Astrocyte (in vitro differentiated cells and primary cell): ENCODE data around the gene SH3PXD2B.
"Not testable (repeated sequence)": the region's sequence is repeated elsewhere in the genome, so short reads cannot be mapped to it uniquely, and the experiment has no call there.

Experiments
- EZH2 ChIP-seq: IDR thresholded peaks from 2 replicates; pipeline ENCODE4 v1.6.1; 2012; ENCODE audit warnings: mild to moderate bottlenecking, low read length, inconsistent platforms; ENCODE audit not compliant: insufficient read depth
- TF ChIP-seq, protein P1 (sequence below): IDR thresholded peaks from 2 replicates; pipeline ENCODE4 v1.5.1; 2011; ENCODE audit warnings: low read depth, mild to moderate bottlenecking, inconsistent platforms, low read length, moderate library complexity; ENCODE audit not compliant: insufficient read depth

- TF ChIP-seq, protein P1, sequence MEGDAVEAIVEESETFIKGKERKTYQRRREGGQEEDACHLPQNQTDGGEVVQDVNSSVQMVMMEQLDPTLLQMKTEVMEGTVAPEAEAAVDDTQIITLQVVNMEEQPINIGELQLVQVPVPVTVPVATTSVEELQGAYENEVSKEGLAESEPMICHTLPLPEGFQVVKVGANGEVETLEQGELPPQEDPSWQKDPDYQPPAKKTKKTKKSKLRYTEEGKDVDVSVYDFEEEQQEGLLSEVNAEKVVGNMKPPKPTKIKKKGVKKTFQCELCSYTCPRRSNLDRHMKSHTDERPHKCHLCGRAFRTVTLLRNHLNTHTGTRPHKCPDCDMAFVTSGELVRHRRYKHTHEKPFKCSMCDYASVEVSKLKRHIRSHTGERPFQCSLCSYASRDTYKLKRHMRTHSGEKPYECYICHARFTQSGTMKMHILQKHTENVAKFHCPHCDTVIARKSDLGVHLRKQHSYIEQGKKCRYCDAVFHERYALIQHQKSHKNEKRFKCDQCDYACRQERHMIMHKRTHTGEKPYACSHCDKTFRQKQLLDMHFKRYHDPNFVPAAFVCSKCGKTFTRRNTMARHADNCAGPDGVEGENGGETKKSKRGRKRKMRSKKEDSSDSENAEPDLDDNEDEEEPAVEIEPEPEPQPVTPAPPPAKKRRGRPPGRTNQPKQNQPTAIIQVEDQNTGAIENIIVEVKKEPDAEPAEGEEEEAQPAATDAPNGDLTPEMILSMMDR: not testable (repeated sequence)
- TF ChIP-seq EZH2: not testable (repeated sequence)
Observed at GRCh38 chr5:172398645-172399044, 55.7 kb downstream of the SH3PXD2B start.
